HepG2 (cell line): ENCODE data around the gene MPPE1. TPM values are rescaled to one million over a fixed set of nuclear protein-coding genes. Genes with fewer than 3 reads are reported as not detected.
A peak's percentile ranks its signal among the peaks of the same experiment; 100 is the strongest.

Experiments used
- BCL6 ChIP-seq: IDR thresholded peaks from 2 replicates; pipeline ENCODE4 v1.6.1; 2016; ENCODE audit warnings: missing genetic modification reagents, missing compliant biosample characterization
- BRD4 ChIP-seq: sonication (generic); formaldehyde crosslinking; IDR thresholded peaks from 2 replicates; pipeline ENCODE4 v1.4.0; 2020; ENCODE audit warnings: missing genetic modification reagents
- EEA1 ChIP-seq: sonication (generic); formaldehyde crosslinking; IDR thresholded peaks from 2 replicates; pipeline ENCODE4 v1.5.1; 2020; ENCODE audit warnings: mild to moderate bottlenecking, missing genetic modification reagents, borderline replicate concordance
- FOXO1 ChIP-seq: sonication (generic); formaldehyde crosslinking; IDR thresholded peaks from 2 replicates; pipeline ENCODE4 v1.4.0; 2020; ENCODE audit warnings: missing genetic modification reagents
- HIC2 ChIP-seq: sonication (generic); formaldehyde crosslinking; IDR thresholded peaks from 2 replicates; pipeline ENCODE4 v1.9.0; 2022; ENCODE audit warnings: low read depth, missing genetic modification reagents
- NFE2 ChIP-seq: sonication (generic); formaldehyde crosslinking; IDR thresholded peaks from 2 replicates; pipeline ENCODE4 v1.4.0; 2020; ENCODE audit warnings: missing genetic modification reagents
- NR2F2 ChIP-seq: IDR thresholded peaks from 2 replicates; pipeline ENCODE4 v1.6.1; 2012; ENCODE audit warnings: low read depth, inconsistent platforms, borderline replicate concordance
- PAF1 ChIP-seq: IDR thresholded peaks from 2 replicates; pipeline ENCODE4 v1.6.1; 2016; ENCODE audit warnings: missing genetic modification reagents, missing compliant biosample characterization
- ZBTB10 ChIP-seq: sonication (generic); formaldehyde crosslinking; IDR thresholded peaks from 2 replicates; pipeline ENCODE4 v1.4.0; 2020; ENCODE audit warnings: missing genetic modification reagents, borderline replicate concordance
- ZNF136 ChIP-seq: sonication (generic); formaldehyde crosslinking; IDR thresholded peaks from 2 replicates; pipeline ENCODE4 v1.8.1; 2022; ENCODE audit warnings: low read depth, mild to moderate bottlenecking, moderate library complexity, missing genetic modification reagents
- ZNF577 ChIP-seq: sonication (generic); formaldehyde crosslinking; IDR thresholded peaks from 2 replicates; pipeline ENCODE4 v1.4.0; 2020; ENCODE audit warnings: mild to moderate bottlenecking, low read depth, missing genetic modification reagents, borderline replicate concordance
- ZNF607 ChIP-seq: sonication (generic); formaldehyde crosslinking; IDR thresholded peaks from 2 replicates; pipeline ENCODE4 v1.5.1; 2020; ENCODE audit warnings: missing genetic modification reagents, mild to moderate bottlenecking, borderline replicate concordance
- ZNF780A ChIP-seq: sonication (generic); formaldehyde crosslinking; IDR thresholded peaks from 2 replicates; pipeline ENCODE4 v1.8.0; 2022; ENCODE audit warnings: mild to moderate bottlenecking, missing genetic modification reagents, moderate library complexity
- polyA plus RNA-seq, 8 experiments: library from polyadenylated mRNA; depleted of rRNA in 3 of 8; stranded (reverse) in 7 of 8; unstranded in 1 of 8; fragments of >200 nt; fragmentation: Illumina TruSeq in 4 of 8; extraction: Trizol in 4 of 8; gene quantifications; 2 replicates each; pipeline versions ENCODE4 v1.2.1 to v1.2.3, GENCODE V29; 2011 to 2016; ENCODE audit warnings: low read depth in 4 of 8, missing spikeins in 1 of 8, mixed read lengths in 1 of 8; ENCODE audit not compliant: insufficient read depth in 1 of 8
- total RNA-seq, 5 experiments: library from RNA; depleted of rRNA; stranded (reverse); fragments of >200 nt; fragmentation: Illumina TruSeq; extraction: Trizol; gene quantifications; 2 replicates each; pipeline ENCODE4 v1.2.3, GENCODE V29; 2016; ENCODE audit warnings: low read depth in 1 of 5
- TF ChIP-seq, protein P1 (sequence below), 2 experiments: sonication (generic) in 1 of 2; formaldehyde crosslinking in 1 of 2; IDR thresholded peaks; 2 replicates each; pipeline versions ENCODE4 v1.5.1 to v1.6.1; 2011 to 2020; ENCODE audit warnings: borderline replicate concordance in 1 of 2, low read depth in 1 of 2, low read length in 1 of 2, mild to moderate bottlenecking in 1 of 2, missing genetic modification reagents in 1 of 2, moderate library complexity in 1 of 2
- TF ChIP-seq, protein P2 (sequence below): sonication (generic); formaldehyde crosslinking; IDR thresholded peaks from 2 replicates; pipeline ENCODE4 v1.5.0; 2020; ENCODE audit warnings: missing genetic modification reagents
- TF ChIP-seq, protein P3 (sequence below): IDR thresholded peaks from 2 replicates; pipeline ENCODE4 v1.6.1; 2016; ENCODE audit warnings: mild to moderate bottlenecking
- TF ChIP-seq, protein P4 (sequence below): sonication (generic); formaldehyde crosslinking; IDR thresholded peaks from 2 replicates; pipeline ENCODE4 v1.8.0; 2022; ENCODE audit warnings: missing genetic modification reagents, mild to moderate bottlenecking, inconsistent platforms, borderline replicate concordance

MPPE1 gene
- total and polyA plus RNA-seq, 2 of the 13 experiments (the other 11 are each of a cell fraction or from before 2014, with no cell fraction given): 9.6 to 11.9 TPM

DNA sequence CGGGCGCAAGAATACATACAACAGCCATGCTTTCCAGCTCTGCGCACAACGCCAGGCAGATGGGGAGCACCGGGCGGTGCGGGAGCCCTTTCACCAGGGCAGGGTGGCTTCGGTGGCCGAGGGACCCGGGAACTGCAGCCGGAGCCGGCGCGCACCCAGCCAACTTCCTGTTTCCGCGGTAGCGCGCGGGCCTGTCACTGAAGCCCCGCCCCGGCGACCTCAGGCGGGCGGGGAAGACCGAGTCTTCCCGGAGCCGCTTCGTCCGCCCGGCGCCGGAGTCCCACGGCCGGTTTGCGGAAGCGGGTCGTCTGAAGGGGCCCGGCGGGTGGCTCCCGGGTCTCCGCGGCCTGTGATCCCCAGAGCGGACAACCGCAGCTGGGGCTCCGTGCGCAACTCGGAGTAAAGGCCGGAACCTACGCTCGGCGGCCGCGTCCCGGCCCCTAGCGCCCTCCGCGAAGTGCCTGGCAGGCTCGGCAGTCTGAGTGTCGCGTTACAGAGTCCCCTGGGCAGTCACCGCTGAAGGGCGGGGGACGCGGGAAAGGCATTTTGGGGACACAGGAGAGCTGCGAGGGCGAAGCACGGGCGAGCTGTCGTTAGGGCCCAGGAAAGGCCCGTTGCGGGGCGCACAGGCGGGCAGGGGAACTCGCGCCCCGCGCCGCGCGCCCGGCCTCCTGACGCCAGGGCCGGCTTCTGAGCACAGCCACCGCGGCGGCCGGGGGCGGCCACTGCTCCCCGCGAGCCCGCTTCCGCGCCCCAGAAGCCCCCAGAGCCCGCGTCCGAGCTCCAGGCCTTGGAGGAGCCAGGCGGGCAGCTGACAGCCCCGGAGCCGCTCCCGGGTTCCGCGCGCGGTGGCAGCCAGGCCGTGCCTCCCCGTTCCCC is at the start of gene MPPE1 (continued):
- TF ChIP-seq ZBTB10 (CRISPR knock-in tag) (peak; percentile 53; the same call in 1 of the 2 replicates), ZNF136 (CRISPR knock-in tag) (no peak), ZNF607 (CRISPR knock-in tag) (no peak; the same call in 1 of the 2 replicates), HIC2 (CRISPR knock-in tag) (no peak), PAF1 (CRISPR knock-in tag) (no peak), EEA1 (CRISPR knock-in tag) (no peak; the same call in 1 of the 2 replicates), ZNF780A (CRISPR knock-in tag) (no peak; the same call in 1 of the 2 replicates), BRD4 (CRISPR knock-in tag) (no peak), NFE2 (CRISPR knock-in tag) (no peak), BCL6 (CRISPR knock-in tag) (peak; percentile 28), ZNF577 (CRISPR knock-in tag) (no peak), NR2F2 (no peak), FOXO1 (no peak)
- TF ChIP-seq, protein P1, sequence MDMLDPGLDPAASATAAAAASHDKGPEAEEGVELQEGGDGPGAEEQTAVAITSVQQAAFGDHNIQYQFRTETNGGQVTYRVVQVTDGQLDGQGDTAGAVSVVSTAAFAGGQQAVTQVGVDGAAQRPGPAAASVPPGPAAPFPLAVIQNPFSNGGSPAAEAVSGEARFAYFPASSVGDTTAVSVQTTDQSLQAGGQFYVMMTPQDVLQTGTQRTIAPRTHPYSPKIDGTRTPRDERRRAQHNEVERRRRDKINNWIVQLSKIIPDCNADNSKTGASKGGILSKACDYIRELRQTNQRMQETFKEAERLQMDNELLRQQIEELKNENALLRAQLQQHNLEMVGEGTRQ (IDR thresholded peaks at IDR 0.05; ENCODE audit: low read depth, low read length): no peak
- TF ChIP-seq, protein P1 (CRISPR knock-in tag; IDR thresholded peaks at IDR 0.05; ENCODE audit: borderline replicate concordance): no peak
- TF ChIP-seq, protein P2, sequence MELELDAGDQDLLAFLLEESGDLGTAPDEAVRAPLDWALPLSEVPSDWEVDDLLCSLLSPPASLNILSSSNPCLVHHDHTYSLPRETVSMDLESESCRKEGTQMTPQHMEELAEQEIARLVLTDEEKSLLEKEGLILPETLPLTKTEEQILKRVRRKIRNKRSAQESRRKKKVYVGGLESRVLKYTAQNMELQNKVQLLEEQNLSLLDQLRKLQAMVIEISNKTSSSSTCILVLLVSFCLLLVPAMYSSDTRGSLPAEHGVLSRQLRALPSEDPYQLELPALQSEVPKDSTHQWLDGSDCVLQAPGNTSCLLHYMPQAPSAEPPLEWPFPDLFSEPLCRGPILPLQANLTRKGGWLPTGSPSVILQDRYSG: no peak
- TF ChIP-seq, protein P3, sequence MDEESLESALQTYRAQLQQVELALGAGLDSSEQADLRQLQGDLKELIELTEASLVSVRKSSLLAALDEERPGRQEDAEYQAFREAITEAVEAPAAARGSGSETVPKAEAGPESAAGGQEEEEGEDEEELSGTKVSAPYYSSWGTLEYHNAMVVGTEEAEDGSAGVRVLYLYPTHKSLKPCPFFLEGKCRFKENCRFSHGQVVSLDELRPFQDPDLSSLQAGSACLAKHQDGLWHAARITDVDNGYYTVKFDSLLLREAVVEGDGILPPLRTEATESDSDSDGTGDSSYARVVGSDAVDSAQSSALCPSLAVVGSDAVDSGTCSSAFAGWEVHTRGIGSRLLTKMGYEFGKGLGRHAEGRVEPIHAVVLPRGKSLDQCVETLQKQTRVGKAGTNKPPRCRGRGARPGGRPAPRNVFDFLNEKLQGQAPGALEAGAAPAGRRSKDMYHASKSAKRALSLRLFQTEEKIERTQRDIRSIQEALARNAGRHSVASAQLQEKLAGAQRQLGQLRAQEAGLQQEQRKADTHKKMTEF (CRISPR knock-in tag): peak; percentile 80; the same call in 1 of the 2 replicates
- TF ChIP-seq, protein P4, sequence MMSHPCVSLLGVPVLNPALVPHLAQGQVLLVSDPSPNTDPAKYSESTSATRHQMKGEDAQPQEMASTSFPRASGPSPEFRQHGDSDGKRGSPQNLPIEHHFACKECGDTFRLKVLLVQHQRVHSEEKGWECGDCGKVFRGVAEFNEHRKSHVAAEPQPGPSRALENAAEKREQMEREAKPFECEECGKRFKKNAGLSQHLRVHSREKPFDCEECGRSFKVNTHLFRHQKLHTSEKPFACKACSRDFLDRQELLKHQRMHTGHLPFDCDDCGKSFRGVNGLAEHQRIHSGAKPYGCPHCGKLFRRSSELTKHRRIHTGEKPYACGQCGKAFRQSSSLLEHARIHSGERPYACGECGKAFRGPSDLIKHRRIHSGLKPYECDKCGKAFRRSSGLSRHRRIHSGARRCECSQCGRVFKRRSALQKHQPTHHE: no peak
